ENCODE results near the gene FADD.

FADD gene

DNA sequence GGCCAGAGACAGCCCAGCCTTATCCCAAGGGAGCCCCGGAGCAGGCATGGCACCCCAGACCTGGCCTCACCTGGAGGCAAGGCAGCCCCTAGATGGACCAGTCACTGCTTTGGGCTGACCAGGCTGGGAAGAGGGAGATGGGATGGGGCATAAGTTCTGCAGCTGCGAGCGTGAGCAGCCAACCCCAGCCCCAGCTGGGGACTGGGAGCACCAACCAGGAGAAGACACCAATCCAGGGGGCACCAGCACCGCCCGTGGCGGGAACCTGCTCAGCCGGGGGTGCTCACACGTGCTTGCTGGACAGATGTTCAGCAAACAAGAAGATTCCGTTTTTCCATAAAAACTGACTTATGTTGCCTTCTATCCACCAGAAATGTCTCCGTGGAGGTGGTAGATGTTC, 16.2 kb upstream of the FADD start:
- peaks cover 4% of the 10 kb centered on the region for H3K27me3 ChIP-seq (replicated peaks; ENCODE audit: control insufficient read depth, insufficient read depth, low read length)
- H3K36me3 ChIP-seq (ENCODE audit: control insufficient read depth, insufficient read depth, low read length): no peaks in the 10 kb centered on the region
- no peak for DNase-seq (ENCODE audit: extremely low read depth, insufficient read length)
- H3K4me3 ChIP-seq (replicated peaks; ENCODE audit: low read depth, low read length): no peak overlapping the region
- no peak for TF ChIP-seq CTCF (IDR thresholded peaks at IDR 0.05; ENCODE audit: insufficient read depth, low read length, poor library complexity, severe bottlenecking)

DNA sequence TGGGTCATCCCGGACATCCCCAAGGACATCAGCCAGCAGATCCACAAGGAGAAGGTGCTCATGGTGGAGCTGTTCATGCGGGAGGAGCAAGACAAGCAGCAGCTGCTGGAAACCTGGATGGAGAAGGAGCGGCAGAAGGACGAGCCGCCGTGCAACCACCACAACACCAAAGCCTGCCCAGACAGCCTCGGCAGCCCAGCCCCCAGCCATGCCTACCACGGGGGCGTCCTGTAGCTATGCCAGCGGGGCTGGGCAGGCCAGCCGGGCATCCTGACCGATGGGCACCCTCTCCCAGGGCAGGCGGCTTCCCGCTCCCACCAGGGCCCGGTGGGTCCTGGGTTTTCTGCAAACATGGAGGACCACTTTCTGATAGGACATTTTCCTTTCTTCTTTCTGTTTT, 15.3 kb upstream of the FADD start:
- Histone ChIP-seq H3K36me3 (ENCODE audit: control insufficient read depth, insufficient read depth, low read length) (no peaks in the 10 kb centered on the region), H3K4me3 (replicated peaks; ENCODE audit: low read depth, low read length) (no peak overlapping the region), H3K27me3 (replicated peaks; ENCODE audit: control insufficient read depth, insufficient read depth, low read length) (peaks cover 4% of the 10 kb centered on the region)
- TF ChIP-seq CTCF (IDR thresholded peaks at IDR 0.05; ENCODE audit: insufficient read depth, low read length, poor library complexity, severe bottlenecking): no peak
- no peak for DNase-seq (ENCODE audit: extremely low read depth, insufficient read length)

DNA sequence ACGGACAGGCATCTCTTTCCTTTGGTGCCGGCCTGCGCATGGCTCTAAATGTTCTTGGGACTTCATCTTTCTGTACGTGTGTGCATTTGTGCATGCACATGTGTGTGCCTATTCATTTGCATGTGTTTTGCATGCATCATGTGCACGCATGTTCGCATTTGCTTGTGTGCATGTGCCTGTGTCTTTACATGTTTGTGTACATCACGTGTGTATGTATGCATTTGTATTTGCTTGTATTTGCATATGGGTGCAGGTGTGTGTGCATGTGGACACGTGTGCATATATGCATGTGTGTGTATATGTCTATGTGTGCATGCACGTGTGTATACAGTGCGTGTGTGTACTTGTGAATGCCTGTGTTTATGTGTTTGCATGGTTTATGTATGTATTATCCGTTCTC, 13.5 kb upstream of the FADD start:
- TF ChIP-seq CTCF (IDR thresholded peaks at IDR 0.05; ENCODE audit: insufficient read depth, low read length, poor library complexity, severe bottlenecking): no peak
- no peak overlapping the region for H3K4me3 ChIP-seq (replicated peaks; ENCODE audit: low read depth, low read length)
- no peak for DNase-seq (ENCODE audit: extremely low read depth, insufficient read length)

GRCh38 chr11:70191495-70192140, 11.5 kb upstream of the FADD start:
- Histone ChIP-seq H3K4me3 (replicated peaks; ENCODE audit: low read depth, low read length) (no peak overlapping the region), H3K36me3 (ENCODE audit: control insufficient read depth, insufficient read depth, low read length) (no peaks in the 10 kb centered on the region), H3K27me3 (replicated peaks; ENCODE audit: control insufficient read depth, insufficient read depth, low read length) (peaks cover 2% of the 10 kb centered on the region)
- DNase-seq (ENCODE audit: extremely low read depth, insufficient read length): peak; percentile 40
- TF ChIP-seq CTCF (IDR thresholded peaks at IDR 0.05; ENCODE audit: insufficient read depth, low read length, poor library complexity, severe bottlenecking): peak; percentile 79

More for the DNA sequence above, 13.5 kb upstream of the FADD start:
- Histone ChIP-seq H3K36me3 (ENCODE audit: control insufficient read depth, insufficient read depth, low read length) (no peaks in the 10 kb centered on the region), H3K27me3 (replicated peaks; ENCODE audit: control insufficient read depth, insufficient read depth, low read length) (no peaks in the 10 kb centered on the region; the same call in 1 of the 2 replicates)

GRCh38 chr11:70192666-70193410, 10.3 kb upstream of the FADD start:
- Histone ChIP-seq H3K36me3 (ENCODE audit: control insufficient read depth, insufficient read depth, low read length) (no peaks in the 10 kb centered on the region), H3K4me3 (replicated peaks; ENCODE audit: low read depth, low read length) (no peak overlapping the region), H3K27me3 (replicated peaks; ENCODE audit: control insufficient read depth, insufficient read depth, low read length) (peaks cover 2% of the 10 kb centered on the region)
- TF ChIP-seq CTCF (IDR thresholded peaks at IDR 0.05; ENCODE audit: insufficient read depth, low read length, poor library complexity, severe bottlenecking): no peak
- DNase-seq (ENCODE audit: extremely low read depth, insufficient read length): no peak

Data from GM06990 (cell line).